ENCODE results near the gene VPS35L.

DNA sequence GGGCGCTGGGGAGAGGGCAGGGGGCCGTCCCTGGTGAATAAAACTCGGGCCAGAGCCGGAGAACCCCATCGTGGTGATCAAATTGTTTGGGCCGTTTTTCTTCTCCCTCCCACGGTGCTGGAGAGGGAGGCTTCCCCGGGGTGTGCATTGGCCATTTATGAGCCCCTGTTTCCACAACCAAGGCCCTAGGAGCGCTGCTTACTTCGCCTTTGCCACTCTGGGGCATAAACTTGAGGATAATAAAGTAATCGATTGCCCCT lies 31.2 kb upstream of the VPS35L start:
- TF ChIP-seq POLR2AphosphoS5 (IDR thresholded peaks at IDR 0.05) = no peak
- TF ChIP-seq, protein P1, sequence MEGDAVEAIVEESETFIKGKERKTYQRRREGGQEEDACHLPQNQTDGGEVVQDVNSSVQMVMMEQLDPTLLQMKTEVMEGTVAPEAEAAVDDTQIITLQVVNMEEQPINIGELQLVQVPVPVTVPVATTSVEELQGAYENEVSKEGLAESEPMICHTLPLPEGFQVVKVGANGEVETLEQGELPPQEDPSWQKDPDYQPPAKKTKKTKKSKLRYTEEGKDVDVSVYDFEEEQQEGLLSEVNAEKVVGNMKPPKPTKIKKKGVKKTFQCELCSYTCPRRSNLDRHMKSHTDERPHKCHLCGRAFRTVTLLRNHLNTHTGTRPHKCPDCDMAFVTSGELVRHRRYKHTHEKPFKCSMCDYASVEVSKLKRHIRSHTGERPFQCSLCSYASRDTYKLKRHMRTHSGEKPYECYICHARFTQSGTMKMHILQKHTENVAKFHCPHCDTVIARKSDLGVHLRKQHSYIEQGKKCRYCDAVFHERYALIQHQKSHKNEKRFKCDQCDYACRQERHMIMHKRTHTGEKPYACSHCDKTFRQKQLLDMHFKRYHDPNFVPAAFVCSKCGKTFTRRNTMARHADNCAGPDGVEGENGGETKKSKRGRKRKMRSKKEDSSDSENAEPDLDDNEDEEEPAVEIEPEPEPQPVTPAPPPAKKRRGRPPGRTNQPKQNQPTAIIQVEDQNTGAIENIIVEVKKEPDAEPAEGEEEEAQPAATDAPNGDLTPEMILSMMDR (IDR thresholded peaks at IDR 0.05) = no peak
- no peak for TF ChIP-seq POLR2A (IDR thresholded peaks at IDR 0.05)

All from prostate gland (tissue), 2 donors.